Measurements from ENCODE around the gene OIT3. TPM values are rescaled to one million over a fixed set of nuclear protein-coding genes. Genes with fewer than 3 reads are reported as not detected.

The OIT3 gene
- not detected for total RNA-seq

DNA sequence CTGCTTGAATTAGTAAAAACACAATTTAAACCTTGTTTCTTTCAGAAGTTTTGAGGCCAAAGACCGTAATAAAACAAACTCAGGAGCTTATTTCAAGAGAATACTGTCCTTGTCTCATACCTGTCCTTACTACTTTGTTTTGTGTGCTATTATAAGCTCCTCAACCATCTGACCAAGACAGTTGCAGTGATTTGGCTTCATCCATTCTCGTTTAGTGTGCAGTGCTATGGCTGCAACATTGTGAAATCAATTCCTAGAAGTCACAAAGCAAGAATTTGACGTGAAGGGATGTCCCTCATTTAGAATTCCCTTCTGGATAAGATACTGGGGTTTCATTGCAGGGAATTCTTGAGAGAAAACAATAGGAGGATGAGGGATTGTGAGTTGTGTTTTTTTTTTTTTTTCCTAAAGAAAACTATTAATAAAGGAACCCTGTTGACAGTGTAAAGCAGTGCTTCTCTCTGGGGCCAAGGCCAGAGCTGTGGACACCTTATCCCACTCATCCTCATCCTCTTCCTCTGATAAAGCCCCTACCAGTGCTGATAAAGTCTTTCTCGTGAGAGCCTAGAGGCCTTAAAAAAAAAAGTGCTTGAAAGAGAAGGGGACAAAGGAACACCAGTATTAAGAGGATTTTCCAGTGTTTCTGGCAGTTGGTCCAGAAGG is at the start of gene OIT3:
Gene OIT3, plus strand, starts transcription at position 604 of the 663 bp plus-strand sequence. CDS start 60 bp downstream, outside the sequence.
- H3K4me1 Mint-ChIP-seq (ENCODE audit: low read depth): peaks cover 8% of the 10 kb centered on the region
- H3K27ac Mint-ChIP-seq: no peak within 1 kb of the TSS
- peaks cover 22% of the 10 kb centered on the region for H3K27me3 Mint-ChIP-seq (ENCODE audit: low read depth)
- peaks cover 5% of the 10 kb centered on the region for H3K36me3 Mint-ChIP-seq (ENCODE audit: low read depth)
- DNase-seq: no peak
- H3K9me3 Mint-ChIP-seq (ENCODE audit: insufficient read depth): no peaks in the 10 kb centered on the region
- POLR2A ChIA-PET: interaction anchor here (0.5 kb wide), 1 partner anchor 49 kb away, joined by 7 read pairs; no protein-coding TSS in a partner anchor
- CTCF ChIA-PET: no interaction called here
- H3K4me3 Mint-ChIP-seq: no peak within 1 kb of the TSS
- no peak for ATAC-seq

GRCh38 chr10:72846238-72846637 is 47.3 kb upstream of the OIT3 start:
- Mint-ChIP-seq H3K27ac (no peak overlapping the region), H3K9me3 (ENCODE audit: insufficient read depth) (no peaks in the 10 kb centered on the region), H3K4me3 (no peak overlapping the region), H3K27me3 (ENCODE audit: low read depth) (no peaks in the 10 kb centered on the region), H3K36me3 (ENCODE audit: low read depth) (no peaks in the 10 kb centered on the region), H3K4me1 (ENCODE audit: low read depth) (no peaks in the 10 kb centered on the region)
- ChIA-PET POLR2A (no interaction called here), CTCF (no interaction called here)
- ATAC-seq (no peak), DNase-seq (no peak)

DNA sequence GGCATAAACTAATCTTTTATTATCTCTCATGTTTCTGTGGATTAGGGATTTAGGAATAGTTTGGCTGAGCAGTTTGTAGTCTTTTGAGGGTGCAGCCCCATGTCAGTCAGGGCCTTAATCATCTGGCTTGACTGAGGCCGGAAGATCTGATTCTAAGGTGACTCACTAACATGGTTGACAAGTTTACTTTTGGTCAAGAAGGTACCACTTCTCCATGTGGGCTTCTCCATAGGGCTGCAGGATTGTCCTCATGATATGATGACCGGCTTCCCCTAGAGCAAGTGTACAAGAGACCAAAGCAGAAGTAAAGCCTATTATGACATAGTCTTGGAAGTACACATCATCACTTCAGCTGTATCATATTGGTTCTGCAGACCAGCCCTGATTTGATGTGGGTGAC is 45.9 kb upstream of the OIT3 start:
- ATAC-seq (no peak), DNase-seq (no peak)
- no peak overlapping the region for H3K4me3 Mint-ChIP-seq
- H3K27ac Mint-ChIP-seq: no peak overlapping the region
- POLR2A ChIA-PET: no interaction called here
- H3K27me3 Mint-ChIP-seq (ENCODE audit: low read depth): no peaks in the 10 kb centered on the region
- H3K9me3 Mint-ChIP-seq (ENCODE audit: insufficient read depth): no peaks in the 10 kb centered on the region
- CTCF ChIA-PET: no interaction called here
- H3K36me3 Mint-ChIP-seq (ENCODE audit: low read depth): no peaks in the 10 kb centered on the region
- no peaks in the 10 kb centered on the region for H3K4me1 Mint-ChIP-seq (ENCODE audit: low read depth)

DNA sequence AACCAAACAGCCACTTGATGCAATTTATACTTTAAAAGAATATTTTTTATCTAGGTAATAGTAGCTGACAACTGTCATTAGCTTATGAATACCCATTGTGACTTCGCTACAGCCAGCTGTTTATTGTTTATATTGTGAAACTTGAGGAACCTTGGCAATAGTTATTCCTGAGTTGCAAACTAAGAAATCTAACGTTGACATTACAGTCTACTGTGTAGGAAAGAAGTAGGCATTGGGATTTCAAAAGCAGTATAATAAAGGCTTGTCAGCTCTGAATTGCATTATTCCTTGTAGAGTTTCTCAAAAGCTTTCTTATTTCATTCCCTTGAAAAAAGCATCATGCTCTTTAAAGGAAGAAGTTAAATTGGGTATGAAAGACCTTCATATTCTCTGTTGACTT is 42.7 kb upstream of the OIT3 start:
- no peak for ATAC-seq
- Mint-ChIP-seq H3K27ac (no peak overlapping the region), H3K4me3 (no peak overlapping the region), H3K27me3 (ENCODE audit: low read depth) (no peaks in the 10 kb centered on the region), H3K36me3 (ENCODE audit: low read depth) (no peaks in the 10 kb centered on the region), H3K4me1 (ENCODE audit: low read depth) (no peaks in the 10 kb centered on the region), H3K9me3 (ENCODE audit: insufficient read depth) (no peaks in the 10 kb centered on the region)
- ChIA-PET CTCF (interaction anchor here (2.3 to 2.6 kb wide), 2 partner anchors 9 to 17 kb away, joined by 9 to 10 read pairs; no protein-coding TSS in a partner anchor), POLR2A (no interaction called here)
- DNase-seq: no peak

DNA sequence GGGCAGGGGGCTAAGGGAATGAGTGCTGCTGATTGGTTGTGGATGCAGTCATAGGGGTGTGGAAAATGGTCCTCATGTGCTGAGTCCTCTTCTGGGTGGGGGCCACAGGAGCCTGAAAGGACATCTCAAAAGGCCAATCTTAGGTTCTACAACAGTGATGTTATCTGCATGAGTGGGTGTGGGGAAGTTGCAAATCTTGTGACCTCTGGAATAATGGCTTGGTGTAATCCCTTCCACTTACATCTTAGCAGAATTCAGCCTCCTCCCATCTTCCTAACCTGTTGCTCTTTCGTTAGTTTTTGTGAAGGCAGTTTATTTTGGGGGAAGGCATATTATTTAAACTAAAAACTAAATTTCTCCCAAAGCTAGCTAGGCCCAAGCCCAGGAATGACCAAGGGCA is 42.0 kb upstream of the OIT3 start:
- Mint-ChIP-seq H3K27ac (no peak overlapping the region), H3K36me3 (ENCODE audit: low read depth) (no peaks in the 10 kb centered on the region), H3K27me3 (ENCODE audit: low read depth) (no peaks in the 10 kb centered on the region), H3K9me3 (ENCODE audit: insufficient read depth) (no peaks in the 10 kb centered on the region), H3K4me3 (no peak overlapping the region), H3K4me1 (ENCODE audit: low read depth) (no peaks in the 10 kb centered on the region)
- DNase-seq: no peak
- no peak for ATAC-seq
- CTCF ChIA-PET: no interaction called here
- POLR2A ChIA-PET: no interaction called here

DNA sequence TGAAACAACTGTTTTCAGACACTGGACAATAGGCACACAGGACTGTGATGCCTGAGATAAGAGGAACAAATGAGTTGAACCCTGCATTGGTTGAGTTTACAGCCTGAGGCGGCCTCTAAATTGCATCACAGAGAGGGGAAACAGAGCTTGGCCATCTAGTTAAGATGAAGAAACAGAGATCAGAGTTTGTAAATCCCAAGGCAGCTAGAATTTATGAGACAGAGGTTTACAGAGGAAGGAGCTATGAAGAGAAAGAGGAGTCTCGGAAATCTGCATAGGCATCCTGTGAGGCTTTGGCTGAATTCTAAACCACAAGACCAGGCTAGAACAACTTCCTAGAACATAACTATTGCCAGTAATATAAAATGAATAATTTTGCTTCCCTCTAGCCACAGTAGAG is 41.0 kb upstream of the OIT3 start:
- Mint-ChIP-seq H3K27me3 (ENCODE audit: low read depth) (no peaks in the 10 kb centered on the region), H3K36me3 (ENCODE audit: low read depth) (no peaks in the 10 kb centered on the region), H3K4me1 (ENCODE audit: low read depth) (no peaks in the 10 kb centered on the region), H3K27ac (no peak overlapping the region), H3K4me3 (no peak overlapping the region), H3K9me3 (ENCODE audit: insufficient read depth) (no peaks in the 10 kb centered on the region)
- DNase-seq (no peak), ATAC-seq (no peak)
- POLR2A ChIA-PET: no interaction called here
- CTCF ChIA-PET: no interaction called here

GRCh38 chr10:72855129-72855528 is 38.4 kb upstream of the OIT3 start:
- ATAC-seq (no peak), DNase-seq (no peak)
- Mint-ChIP-seq H3K4me3 (no peak overlapping the region), H3K4me1 (ENCODE audit: low read depth) (no peaks in the 10 kb centered on the region), H3K36me3 (ENCODE audit: low read depth) (no peaks in the 10 kb centered on the region), H3K27ac (no peak overlapping the region), H3K27me3 (ENCODE audit: low read depth) (no peaks in the 10 kb centered on the region), H3K9me3 (ENCODE audit: insufficient read depth) (no peaks in the 10 kb centered on the region)
- POLR2A ChIA-PET: no interaction called here
- CTCF ChIA-PET: no interaction called here

DNA sequence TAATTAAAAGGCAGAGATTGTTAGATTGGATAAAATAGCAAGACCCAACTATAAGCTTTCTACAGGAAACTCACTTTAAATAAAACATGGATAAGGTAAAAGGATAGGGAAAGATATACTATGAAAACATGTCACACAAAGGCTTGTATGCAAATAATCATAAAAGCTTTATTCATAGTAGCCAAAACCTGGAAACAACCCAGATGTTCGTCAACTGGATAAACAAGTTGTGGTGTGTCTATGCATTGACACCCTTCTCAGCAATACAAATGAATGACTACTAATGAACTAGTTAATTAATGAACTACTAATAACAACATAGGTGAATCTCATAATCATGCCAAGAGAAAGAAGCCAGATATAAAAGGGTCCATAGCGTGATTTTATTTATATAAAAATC is 37.7 kb upstream of the OIT3 start:
- CTCF ChIA-PET: interaction anchor here (0.7 kb wide), 1 partner anchor 166 kb away, joined by 3 read pairs; no protein-coding TSS in a partner anchor
- H3K27me3 Mint-ChIP-seq (ENCODE audit: low read depth): no peaks in the 10 kb centered on the region
- H3K9me3 Mint-ChIP-seq (ENCODE audit: insufficient read depth): no peaks in the 10 kb centered on the region
- no peaks in the 10 kb centered on the region for H3K4me1 Mint-ChIP-seq (ENCODE audit: low read depth)
- H3K36me3 Mint-ChIP-seq (ENCODE audit: low read depth): no peaks in the 10 kb centered on the region
- POLR2A ChIA-PET: no interaction called here
- DNase-seq: no peak
- no peak for ATAC-seq
- H3K27ac Mint-ChIP-seq: no peak overlapping the region
- no peak overlapping the region for H3K4me3 Mint-ChIP-seq

GRCh38 chr10:72858067-72858466 is 35.5 kb upstream of the OIT3 start:
- Mint-ChIP-seq H3K27ac (no peak overlapping the region), H3K4me3 (no peak overlapping the region), H3K36me3 (ENCODE audit: low read depth) (no peaks in the 10 kb centered on the region), H3K9me3 (ENCODE audit: insufficient read depth) (no peaks in the 10 kb centered on the region), H3K27me3 (ENCODE audit: low read depth) (no peaks in the 10 kb centered on the region), H3K4me1 (ENCODE audit: low read depth) (no peaks in the 10 kb centered on the region)
- ChIA-PET POLR2A (no interaction called here), CTCF (interaction anchor here (1.1 to 3.5 kb wide), 2 partner anchors 8 to 24 kb away, joined by 3 to 9 read pairs; no protein-coding TSS in a partner anchor)
- DNase-seq: no peak
- ATAC-seq: no peak

DNA sequence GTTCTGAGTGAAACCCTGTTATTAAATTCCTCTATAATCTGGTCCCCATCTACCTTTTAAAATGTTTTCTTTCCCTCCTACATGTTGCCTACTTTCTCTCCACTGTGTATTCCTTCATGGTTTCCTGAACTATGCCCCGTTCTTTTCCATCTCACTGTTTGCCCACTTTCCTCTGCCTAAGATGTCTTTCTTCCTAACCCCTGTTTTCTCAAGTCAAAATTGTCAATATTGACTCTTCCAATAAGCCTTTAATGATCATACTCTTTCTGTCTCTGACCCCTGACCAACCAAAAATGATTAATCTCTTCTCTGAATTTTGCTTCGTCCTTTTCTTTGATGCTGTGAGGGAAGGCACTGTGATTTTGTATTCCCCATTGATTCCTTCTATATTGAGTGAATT is 30.6 kb upstream of the OIT3 start:
- H3K9me3 Mint-ChIP-seq (ENCODE audit: insufficient read depth): no peaks in the 10 kb centered on the region
- no peak for DNase-seq
- no peaks in the 10 kb centered on the region for H3K4me1 Mint-ChIP-seq (ENCODE audit: low read depth)
- H3K27ac Mint-ChIP-seq: no peak overlapping the region
- no peaks in the 10 kb centered on the region for H3K27me3 Mint-ChIP-seq (ENCODE audit: low read depth)
- no peaks in the 10 kb centered on the region for H3K36me3 Mint-ChIP-seq (ENCODE audit: low read depth)
- POLR2A ChIA-PET: no interaction called here
- H3K4me3 Mint-ChIP-seq: no peak overlapping the region
- no peak for ATAC-seq
- CTCF ChIA-PET: no interaction called here

DNA sequence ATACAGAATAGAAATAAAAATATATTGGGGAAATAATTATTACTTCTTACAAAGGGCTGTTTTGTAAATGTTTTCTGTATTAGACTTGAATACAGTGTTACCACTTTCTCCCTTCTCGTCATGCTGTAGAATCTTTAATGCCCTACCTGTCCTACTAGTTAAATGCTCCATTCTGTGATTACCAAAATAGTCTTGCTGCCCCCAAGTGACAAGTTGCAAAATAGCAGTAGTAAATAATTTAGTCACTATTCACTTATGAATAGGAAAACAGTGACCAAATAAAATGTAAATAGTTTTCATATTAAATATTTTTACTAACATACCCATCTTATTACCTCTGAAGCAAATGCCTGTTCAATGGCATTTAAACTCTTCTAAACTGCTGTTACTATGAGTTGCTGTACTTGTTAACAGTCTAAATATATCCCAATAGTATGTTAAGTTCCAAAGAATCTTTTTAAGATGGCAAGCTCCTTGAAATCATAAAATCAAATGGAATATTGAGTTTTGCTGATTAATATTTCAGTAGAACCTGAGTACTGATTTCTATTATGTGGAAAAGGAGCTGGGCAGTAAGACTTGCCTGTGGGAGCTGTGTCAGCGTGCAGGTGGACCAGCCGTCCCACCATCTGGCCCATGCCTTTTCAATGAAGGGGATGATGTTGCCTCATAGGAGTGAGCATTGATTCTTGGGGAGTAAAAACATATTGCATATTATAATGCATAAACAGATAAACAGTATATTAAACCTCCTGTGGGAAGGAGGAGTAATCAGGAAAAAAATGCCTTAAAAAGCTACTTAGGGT is 18.1 kb upstream of the OIT3 start:
- ChIA-PET CTCF (interaction anchor here (0.7 to 2.0 kb wide), 7 partner anchors 15 to 516 kb away, joined by 3 to 5 read pairs (median 4); no protein-coding TSS in a partner anchor), POLR2A (no interaction called here)
- peaks cover 8% of the 10 kb centered on the region for H3K36me3 Mint-ChIP-seq (ENCODE audit: low read depth)
- ATAC-seq (no peak), DNase-seq (no peak)
- no peak overlapping the region for H3K4me3 Mint-ChIP-seq
- no peaks in the 10 kb centered on the region for H3K27me3 Mint-ChIP-seq (ENCODE audit: low read depth)
- no peaks in the 10 kb centered on the region for H3K9me3 Mint-ChIP-seq (ENCODE audit: insufficient read depth)
- no peaks in the 10 kb centered on the region for H3K4me1 Mint-ChIP-seq (ENCODE audit: low read depth)
- H3K27ac Mint-ChIP-seq: no peak overlapping the region

DNA sequence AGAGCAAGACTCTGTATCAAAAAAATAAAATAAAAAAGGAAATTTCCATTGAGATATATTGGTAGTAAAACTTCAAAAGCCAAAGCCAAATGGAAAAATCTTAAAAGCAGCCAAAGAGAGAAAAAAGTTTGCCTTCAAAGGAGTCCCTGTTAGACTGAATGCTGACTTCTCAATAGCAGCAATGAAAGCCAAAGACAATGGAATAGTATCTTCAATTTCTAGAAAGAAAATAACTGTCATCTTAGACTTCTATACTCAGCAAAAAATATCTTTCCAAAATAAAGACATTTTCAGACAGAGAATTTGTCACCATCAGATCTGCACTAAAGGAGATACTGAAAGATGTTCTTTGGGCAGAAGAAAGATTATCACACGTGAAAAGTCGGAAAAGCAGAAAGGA is 14.3 kb upstream of the OIT3 start:
- CTCF ChIA-PET: no interaction called here
- Mint-ChIP-seq H3K27ac (no peak overlapping the region), H3K36me3 (ENCODE audit: low read depth) (peaks cover 19% of the 10 kb centered on the region)

More for the DNA sequence above, 14.3 kb upstream of the OIT3 start:
- Mint-ChIP-seq H3K4me3 (no peak overlapping the region), H3K4me1 (ENCODE audit: low read depth) (no peaks in the 10 kb centered on the region), H3K9me3 (ENCODE audit: insufficient read depth) (peaks cover 3% of the 10 kb centered on the region), H3K27me3 (ENCODE audit: low read depth) (no peaks in the 10 kb centered on the region)
- DNase-seq: no peak
- POLR2A ChIA-PET: interaction anchor here (0.7 kb wide), 1 partner anchor 504 kb away, joined by 4 read pairs; no protein-coding TSS in a partner anchor
- ATAC-seq: no peak

Data from activated CD8-positive, alpha-beta T cell treated with anti-CD3 and anti-CD28 coated beads, Interleukin-2, amount 10 ng/mL, durations not matched to agents 7 days and 5 days (primary cell).